B cell (primary cell): Measurements from ENCODE around the gene OVOL3.

Experiments used
- EZH2 ChIP-seq: IDR thresholded peaks from 2 replicates; pipeline ENCODE4 v1.6.1; 2012; ENCODE audit warnings: borderline replicate concordance, low read depth, mild to moderate bottlenecking, moderate library complexity, low read length; ENCODE audit not compliant: insufficient read depth, poor library complexity, severe bottlenecking
- TF ChIP-seq, protein P1 (sequence below): fragments of 200-600 bp; IDR thresholded peaks from one replicate; pipeline ENCODE4 v1.8.0; 2022; ENCODE audit warnings: antibody characterized with exemption, mild to moderate bottlenecking

DNA sequence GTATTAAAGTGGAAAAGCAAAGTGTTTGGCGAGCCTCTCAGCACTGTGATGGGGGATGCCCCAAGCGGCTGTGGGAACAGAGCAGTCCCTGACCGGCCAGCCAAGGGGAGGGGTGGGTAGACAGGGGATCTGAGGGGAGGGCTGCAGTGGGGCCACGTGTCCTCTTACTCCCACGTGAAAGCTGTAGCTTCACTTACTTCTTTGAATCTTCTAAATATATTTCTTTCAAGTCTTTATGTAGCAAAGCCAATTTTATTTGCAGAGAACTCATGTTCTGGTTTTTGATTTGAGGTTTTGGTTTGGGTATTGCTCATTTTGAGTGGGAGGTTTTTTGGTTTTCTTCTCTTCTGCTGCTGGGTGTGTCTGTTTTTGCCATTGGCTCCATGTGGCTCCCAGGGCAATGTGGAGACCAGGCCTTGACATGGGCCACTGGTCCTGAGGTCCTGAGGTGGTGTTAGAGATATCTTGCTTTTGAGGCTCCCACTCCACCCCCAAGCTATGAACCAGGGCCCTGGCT lies 17.7 kb upstream of the OVOL3 start:
- TF ChIP-seq, protein P1, sequence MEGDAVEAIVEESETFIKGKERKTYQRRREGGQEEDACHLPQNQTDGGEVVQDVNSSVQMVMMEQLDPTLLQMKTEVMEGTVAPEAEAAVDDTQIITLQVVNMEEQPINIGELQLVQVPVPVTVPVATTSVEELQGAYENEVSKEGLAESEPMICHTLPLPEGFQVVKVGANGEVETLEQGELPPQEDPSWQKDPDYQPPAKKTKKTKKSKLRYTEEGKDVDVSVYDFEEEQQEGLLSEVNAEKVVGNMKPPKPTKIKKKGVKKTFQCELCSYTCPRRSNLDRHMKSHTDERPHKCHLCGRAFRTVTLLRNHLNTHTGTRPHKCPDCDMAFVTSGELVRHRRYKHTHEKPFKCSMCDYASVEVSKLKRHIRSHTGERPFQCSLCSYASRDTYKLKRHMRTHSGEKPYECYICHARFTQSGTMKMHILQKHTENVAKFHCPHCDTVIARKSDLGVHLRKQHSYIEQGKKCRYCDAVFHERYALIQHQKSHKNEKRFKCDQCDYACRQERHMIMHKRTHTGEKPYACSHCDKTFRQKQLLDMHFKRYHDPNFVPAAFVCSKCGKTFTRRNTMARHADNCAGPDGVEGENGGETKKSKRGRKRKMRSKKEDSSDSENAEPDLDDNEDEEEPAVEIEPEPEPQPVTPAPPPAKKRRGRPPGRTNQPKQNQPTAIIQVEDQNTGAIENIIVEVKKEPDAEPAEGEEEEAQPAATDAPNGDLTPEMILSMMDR = no peak
- no peak for TF ChIP-seq EZH2
